A673 (cell line): ENCODE data around the gene ISG15.

Source experiments
- CTCF ChIP-seq: fragments of 300-800, 200-600 bp; sonication (generic); conservative IDR thresholded peaks from 2 replicates; pipeline ENCODE4 v1.5.1; 2017; ENCODE audit warnings: low read depth, mild to moderate bottlenecking, antibody characterized with exemption, low read length, moderate library complexity, mixed read lengths
- EZH2 ChIP-seq: fragments of 200-600 bp; sonication (generic); IDR thresholded peaks from 2 replicates; pipeline ENCODE4 v1.6.1; 2017; ENCODE audit warnings: borderline replicate concordance, low read depth, mild to moderate bottlenecking, mixed read lengths, antibody characterized with exemption, low read length; ENCODE audit not compliant: poor library complexity, severe bottlenecking

- TF ChIP-seq CTCF: no peak
- TF ChIP-seq EZH2: no peak
Observed at GRCh38 chr1:966135-966703, 47.1 kb upstream of the ISG15 start, which contains the start of gene PLEKHN1.
